CMK (cell line): ENCODE data around the gene KCNV2.
"Not testable (repeated sequence)": the region's sequence is repeated elsewhere in the genome, so short reads cannot be mapped to it uniquely, and the experiment has no call there.

Experiments
- DNase-seq: peaks from one replicate; pipeline ENCODE4 v3.0.0-alpha.2; 2010; ENCODE audit warnings: low read depth

Gene KCNV2

DNA sequence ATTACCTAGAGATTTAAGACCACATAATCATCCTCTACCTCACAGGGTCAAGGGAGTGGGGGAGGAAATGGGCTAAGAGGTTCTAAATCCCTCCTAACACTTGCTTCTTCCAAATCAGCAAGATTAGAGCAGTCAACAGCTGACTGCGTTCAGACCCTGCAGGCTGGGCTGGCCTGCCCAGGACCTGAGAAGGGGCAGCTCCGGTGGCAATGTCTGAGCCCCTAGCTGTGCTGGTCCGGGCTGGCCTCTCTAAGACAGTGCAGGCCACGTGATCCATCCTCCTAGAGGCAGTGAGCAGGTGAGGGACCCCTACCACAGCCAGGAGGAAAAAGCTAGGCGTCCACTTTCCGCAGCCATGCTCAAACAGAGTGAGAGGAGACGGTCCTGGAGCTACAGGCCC is at the start of gene KCNV2:
Gene KCNV2 (plus strand): TSS at position 126 of the 400 bp plus-strand sequence. CDS start 230 bp downstream, at position 356.
- no peak for DNase-seq

DNA sequence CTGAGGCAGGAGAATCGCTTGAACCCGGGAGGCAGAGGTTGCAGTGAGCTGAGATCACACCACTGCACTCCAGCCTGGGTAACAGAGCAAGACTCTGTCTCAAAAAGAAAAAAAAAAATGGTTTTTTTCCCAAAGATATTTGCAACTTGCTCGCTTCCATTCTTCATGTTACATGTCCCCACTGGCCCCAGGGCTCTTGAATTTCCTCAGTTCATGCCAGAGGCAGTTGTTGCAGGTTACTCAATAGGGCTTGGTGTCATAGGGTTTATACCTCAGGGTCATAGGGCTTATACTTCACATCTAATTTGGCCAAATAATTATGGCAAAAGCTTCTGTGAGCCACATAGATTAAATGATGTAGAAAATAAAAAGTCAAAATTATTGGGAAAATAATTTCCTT is 44.1 kb upstream of the KCNV2 start:
- DNase-seq: no peak

DNA sequence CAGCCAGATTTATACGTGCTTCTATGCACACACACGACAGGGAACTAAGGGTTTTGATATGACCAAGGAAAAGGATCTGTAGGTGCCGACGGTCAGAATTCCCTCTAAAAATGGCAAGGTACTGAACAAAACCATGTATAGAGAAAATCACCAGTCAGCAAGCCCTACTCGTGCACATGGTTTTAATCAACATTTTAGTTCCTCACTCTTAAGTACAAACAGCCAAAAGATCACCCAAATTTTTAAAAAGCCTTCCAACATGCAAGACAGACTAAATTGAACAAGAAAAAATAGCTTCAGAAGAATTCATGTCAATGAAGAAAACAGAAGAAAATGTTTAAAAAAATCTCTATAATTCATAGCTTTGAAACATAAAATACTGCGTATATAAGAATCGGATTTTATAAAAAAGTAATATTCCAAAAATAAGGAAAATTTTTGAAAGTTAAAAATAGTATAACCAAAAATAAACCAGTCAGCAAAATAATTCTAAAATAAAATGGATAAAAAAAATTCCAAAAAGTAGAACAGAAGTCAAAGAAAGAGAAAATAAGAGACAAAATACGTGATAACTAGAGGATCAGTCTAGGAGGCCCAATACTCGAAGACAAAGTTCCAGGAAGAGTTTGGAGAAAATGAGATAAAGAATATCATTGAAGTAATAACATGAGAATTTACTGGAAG is 43.0 kb upstream of the KCNV2 start:
- DNase-seq: no peak

DNA sequence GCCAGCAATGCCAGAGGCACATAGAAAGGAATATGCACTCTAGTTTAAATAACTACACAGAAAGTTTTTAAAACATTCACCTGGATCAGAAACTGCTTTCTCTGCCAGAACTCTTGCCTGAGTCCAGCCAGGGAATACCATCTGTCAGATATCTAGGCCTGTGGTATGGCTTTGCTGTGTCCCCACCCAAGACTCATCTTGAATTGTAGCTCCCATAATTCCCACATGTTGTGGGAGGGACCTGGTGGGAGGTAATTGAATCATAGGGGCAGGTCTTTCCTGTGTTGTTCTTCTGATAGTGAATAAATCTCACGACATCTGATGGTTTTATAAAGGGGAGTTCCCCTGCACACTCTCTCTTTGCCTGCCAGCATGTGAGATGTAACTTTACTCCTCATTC is 41.5 kb upstream of the KCNV2 start:
- no peak for DNase-seq

DNA sequence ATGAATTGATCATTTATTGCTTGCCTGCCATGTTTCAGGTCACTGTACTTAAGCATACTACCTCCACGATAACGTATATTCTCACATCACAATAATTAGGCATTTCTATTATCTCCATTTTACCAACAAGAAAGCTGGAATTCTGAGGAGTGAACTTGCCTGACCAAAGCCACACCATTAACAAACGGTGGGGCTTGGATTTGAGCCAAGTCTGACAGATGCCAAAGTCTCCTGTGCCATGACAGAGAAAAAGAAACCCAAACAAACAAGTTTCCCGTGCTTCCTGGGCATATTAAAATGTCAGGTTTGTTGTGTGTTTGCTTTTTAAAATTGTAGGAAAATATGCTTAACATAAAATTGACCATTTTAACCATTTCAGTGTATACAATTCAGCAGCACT is 40.8 kb upstream of the KCNV2 start:
- DNase-seq: no peak

DNA sequence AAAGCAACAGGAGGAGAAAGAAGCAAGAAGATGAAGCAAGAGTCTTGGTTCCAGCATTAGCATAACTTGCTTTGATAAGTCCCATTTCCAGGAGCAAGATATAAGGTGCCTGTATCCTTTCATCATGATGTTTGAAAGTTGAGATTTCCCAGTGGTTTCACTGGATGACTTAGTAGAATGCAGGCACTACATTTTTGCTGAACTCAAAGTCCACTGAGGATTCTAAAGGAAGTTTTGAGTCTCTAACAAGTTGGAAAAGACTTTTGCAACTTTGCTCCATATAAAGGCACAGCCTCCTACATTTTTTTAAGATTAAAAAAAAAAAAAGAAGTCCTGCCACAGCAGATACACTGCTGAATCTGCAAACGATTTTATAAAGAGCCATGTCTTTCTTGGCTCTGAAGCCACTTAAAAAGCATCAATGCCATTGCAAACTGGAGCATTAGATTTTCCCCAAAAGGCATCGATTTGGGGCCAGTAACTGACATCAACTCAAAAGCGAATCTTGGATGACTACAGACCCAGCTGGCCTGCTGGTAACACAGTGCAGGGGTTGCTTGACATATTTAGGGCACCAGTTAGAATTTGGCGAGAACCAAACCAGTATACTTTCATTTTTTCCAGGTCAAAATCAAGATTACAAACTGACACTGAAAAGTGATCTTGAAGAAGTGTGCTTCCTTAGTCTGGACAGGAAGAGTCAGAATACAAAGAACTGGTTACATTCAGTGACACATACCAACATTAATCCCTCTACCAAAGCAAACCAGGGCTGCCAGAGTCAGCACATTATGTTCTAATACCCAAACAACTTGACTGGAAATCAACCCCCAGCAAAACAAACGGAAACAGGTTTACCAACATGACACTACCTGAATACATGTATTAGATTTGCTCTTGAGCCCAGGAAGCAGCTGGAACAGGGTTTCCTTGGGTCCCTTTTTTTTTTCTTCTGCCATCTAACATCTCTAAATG is 39.1 kb upstream of the KCNV2 start:
- no peak for DNase-seq

DNA sequence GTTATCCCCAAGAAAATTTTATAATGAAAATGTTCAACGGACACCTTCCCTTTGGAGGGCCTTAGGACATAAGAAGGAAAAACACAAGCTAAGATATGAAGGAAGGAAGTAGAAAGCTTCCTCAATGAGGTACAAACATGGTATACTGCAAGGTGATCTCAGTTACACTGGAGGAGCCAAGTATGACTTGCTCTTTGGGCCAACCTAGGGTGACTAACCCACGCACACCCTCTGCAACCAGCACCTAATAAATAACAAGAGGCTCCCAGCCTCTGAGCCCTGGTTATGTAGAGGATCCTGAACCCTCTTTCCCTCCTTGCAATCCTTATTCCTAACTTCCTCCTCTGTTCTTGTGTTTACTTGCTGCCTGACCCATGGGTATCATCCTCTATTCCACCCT is 38.3 kb upstream of the KCNV2 start:
- no peak for DNase-seq

DNA sequence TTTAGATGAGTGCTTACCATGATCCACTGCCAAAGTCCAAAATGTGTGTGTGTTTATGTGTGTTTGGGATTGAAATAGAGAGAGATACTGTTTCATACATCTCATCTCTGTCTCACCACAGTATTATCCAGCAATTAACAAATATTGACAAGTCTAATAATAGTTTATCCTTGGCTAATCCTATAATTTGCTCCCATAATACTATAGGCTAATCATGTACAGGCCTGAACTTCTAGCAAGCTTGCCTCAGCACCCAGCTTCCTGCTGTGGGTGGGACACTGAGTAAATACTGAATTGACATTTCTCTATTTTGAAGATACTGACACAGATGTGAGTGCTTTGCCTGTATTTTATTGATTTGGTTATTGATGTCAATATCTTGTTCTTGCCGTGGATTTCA is 35.3 kb upstream of the KCNV2 start:
- no peak for DNase-seq

DNA sequence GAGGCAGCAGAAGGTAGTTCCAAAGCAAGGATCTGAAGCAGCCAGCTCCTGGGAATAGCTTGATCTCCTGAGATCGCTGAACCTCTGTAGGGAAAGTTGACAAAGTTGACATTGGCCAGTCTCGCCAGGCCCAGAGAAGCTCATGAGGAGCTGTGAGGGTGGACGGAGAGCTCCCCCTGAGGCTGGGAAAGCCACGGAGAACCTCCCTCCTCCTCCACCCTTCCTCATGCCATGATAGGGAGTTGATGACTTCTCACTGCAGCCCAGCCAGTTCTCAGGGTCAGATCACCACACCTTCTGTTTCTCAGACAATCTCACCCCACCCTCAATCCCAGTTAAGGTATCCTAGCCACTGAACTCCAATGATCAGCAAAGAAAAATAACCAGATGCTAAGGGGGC is 30.4 kb upstream of the KCNV2 start:
- DNase-seq: no peak

DNA sequence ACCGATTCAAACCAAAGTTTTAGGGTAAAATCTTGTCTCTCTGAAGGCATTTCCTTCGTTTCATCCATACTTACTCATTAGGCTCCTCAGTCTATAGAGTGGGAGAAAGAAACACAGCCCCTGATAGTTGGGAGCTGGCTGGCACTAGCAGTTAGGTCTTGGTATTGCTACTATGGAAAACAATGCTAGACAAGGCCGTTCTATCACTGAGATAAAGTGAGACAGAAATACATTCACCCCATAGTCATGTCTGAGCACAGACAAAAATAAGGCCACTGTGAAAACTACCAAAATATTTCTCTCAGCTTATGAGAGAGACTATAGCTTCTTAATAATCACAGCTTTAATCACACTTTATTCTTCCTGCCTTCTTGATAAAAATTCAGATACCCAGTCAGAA is 28.7 kb upstream of the KCNV2 start:
- no peak for DNase-seq

DNA sequence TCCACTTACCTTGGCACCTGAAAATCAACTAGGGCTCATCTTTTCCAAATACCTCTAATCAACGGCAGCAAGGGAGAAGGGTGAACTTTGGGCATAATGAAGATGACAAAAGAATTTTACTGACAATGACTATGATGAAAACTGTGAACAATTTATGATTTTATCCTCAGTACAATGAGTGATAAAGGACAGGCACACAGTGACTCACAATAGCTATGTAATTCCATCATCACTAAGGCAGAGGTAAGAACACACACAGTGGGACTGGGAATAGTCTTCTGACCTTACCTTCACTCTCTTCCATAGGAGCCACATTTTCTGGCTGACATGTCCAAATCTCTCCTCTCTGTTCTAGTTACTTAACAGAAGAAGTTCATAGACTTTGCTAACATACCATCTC is 26.1 kb upstream of the KCNV2 start:
- DNase-seq: no peak

DNA sequence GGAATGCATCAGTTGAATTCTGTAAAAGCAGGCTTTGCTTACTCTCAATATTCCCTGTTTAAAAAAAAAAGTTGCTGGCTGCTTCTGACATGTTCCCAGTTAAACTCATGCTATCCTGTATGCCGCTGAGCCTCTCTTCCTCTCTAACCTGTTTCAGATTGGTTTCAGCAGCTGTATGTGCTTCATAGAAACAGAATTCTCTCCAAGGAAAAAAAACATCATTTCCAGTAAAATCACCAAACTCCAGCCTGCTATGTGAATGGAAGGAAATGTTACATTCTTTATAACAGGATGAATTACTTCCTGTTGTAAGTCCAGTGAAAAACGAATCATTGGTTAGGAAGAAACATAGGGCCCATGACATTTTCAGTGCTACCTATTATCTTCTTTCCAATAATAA is 25.7 kb upstream of the KCNV2 start:
- DNase-seq: no peak

DNA sequence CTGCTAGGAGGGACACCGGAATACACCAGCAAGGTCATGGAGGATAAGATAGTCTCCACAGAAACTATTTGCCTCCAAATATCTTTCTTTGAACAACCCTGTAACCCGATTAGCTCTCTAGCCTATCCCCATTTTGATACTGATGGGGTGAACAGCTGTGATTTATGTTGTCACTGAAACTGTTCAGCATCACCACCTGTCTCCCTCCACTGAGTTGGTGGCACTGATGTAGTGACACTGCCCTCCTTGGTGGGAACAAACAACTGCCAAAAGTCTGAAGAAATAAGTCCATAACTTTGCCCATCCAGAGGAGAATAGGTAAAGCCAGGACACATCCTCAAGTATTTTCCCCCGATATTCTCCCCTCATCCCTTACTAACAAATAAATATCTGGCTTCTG is 24.3 kb upstream of the KCNV2 start:
- DNase-seq: no peak

DNA sequence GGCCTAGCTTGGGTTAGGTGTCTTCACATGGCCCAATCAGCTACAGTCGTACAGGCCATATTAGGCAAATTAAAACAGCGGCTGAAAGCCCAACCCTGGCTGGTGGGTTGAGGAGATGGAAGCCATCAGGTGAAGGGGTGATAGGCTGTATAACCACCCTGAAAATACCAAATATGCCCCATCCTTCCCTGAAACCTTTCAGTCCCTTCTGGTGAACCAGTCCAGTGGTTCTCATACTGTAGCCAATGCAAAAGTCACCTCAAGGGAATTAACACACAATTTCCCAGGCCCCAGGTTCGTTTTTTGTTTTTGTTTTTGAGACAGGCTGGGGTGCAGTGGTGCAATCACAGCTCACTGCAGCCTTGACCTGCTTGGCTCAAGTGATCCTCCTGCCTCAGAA is 19.8 kb upstream of the KCNV2 start:
- no peak for DNase-seq

DNA sequence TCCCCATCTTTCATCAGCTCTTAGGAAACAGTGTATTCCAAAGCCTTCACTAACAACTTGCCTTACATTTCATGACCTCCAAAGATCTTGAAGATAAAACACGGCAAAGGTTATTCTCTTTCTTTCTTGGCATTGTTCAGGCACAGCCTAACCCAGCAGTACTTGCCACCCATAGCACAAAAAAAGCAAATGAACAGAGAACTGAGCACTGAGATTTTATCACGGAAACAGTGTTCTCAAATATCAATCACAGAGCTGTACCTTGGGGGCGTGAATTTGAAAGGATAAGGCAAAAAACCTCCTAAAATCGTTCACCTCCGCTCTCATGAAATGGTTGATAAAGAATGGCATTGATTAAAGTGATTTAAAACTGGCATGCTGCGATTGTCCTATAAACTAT is 16.9 kb upstream of the KCNV2 start:
- DNase-seq: no peak

DNA sequence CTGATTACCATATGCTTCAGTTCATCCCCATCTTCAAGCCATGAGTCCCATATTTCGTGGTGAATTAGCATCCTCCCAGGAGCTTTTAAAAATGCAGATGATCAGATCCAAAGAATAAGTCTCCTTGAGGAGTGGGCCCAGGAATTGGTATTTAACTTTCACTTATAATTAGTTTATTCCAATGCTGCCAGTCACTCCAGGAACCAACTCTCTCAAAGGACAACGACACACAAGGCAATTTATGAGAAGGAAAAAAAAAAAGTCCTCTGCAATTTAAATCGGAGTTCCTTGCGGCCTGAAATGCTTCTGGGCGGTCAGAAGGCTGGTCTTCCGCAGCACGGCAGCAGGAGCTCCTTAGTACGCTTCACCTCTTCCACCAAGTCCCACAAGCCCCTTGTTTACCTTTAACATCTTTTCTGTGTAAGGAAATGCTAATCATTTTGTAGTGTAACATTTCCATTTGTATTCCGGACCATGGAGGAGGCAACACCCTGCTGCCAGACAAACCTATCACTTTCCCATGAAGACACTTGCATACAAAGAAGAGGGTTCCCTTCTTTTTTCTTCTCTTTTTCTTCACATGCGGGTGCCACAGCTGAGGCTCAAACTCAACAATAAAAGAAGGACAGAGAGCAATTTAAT is 16.3 kb upstream of the KCNV2 start:
- no peak for DNase-seq

DNA sequence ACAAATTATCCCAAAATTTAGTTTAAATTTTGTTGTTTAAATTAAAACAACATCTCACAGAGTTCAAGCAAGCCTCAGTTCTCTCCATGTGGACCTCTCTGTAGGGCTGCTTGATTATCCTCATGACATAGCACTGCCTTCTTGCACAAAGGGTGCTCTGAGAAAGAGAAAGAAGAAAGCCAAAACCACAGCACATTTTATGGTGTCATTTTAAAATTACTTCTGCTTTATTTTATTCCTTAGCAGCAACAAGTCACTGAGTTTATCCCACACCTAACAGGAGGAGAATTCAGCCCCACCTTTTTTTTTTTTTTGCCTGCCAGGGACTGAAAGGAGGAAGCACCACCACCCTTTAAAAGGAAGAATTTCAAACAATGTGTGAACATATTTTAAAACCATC is 12.8 kb upstream of the KCNV2 start:
- DNase-seq: no peak

DNA sequence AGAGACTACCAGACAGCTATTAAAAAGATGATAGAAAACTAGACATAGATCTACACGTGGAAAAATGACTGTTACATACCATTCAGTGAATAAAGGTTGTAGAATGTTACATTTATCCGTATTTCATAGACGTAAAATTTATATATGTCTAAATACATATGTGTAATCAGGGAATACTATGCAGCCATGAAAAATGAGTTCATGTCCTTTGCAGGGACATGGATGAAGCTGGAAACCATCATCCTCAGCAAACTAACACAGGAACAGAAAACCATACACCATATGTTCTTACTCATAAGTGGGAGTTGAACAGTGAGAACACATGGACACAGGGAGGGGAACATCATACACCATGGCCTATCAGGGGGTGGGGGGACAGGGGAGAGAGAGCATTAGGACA is 10.1 kb upstream of the KCNV2 start:
- not testable (repeated sequence) for DNase-seq

DNA sequence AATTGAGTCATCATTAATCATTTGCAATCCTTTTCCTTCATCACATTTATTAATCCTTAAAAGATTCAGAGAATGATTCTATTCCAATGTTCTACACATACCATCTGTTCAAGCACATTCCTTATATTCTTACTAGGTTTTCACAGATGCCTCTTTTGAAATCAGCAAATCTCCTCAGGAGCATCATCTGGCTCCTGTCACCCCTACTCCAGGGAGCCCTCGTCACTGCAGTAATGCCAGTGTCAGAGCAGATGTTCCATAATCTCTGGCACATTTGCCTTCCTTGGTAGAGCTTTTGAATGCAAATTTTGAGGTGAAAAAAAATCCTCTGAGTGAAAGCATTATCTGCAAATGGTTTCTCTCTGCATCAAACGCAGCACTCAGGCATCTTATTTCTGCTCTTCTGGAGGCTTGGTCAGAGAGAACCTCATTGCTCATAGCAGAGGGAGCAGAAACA is 7.6 kb upstream of the KCNV2 start:
- DNase-seq: no peak

DNA sequence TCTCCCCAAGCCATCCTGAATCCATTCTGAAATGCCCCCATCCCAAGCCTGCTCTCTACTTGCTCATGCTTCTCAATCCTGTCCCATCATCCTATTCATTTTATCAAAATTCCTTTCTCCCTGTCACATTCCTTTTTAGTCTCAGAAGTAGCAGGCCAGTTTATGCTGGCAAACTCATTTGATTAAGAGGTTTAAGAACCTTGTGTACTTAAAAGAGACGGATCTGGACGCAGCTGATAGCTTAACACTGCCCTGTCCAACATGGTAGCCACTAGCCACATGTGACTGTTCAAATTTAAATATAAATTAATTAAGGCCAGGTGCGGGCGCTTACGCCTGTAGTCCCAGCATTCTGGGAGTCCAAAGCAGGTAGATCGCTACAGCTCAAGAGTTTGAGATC is 5.6 kb upstream of the KCNV2 start:
- DNase-seq: no peak

DNA sequence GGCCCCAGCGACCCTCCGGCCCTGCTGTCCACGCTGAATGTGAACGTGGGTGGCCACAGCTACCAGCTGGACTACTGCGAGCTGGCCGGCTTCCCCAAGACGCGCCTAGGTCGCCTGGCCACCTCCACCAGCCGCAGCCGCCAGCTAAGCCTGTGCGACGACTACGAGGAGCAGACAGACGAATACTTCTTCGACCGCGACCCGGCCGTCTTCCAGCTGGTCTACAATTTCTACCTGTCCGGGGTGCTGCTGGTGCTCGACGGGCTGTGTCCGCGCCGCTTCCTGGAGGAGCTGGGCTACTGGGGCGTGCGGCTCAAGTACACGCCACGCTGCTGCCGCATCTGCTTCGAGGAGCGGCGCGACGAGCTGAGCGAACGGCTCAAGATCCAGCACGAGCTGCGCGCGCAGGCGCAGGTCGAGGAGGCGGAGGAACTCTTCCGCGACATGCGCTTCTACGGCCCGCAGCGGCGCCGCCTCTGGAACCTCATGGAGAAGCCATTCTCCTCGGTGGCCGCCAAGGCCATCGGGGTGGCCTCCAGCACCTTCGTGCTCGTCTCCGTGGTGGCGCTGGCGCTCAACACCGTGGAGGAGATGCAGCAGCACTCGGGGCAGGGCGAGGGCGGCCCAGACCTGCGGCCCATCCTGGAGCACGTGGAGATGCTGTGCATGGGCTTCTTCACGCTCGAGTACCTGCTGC is 839 bp downstream of the KCNV2 start:
- no peak for DNase-seq

DNA sequence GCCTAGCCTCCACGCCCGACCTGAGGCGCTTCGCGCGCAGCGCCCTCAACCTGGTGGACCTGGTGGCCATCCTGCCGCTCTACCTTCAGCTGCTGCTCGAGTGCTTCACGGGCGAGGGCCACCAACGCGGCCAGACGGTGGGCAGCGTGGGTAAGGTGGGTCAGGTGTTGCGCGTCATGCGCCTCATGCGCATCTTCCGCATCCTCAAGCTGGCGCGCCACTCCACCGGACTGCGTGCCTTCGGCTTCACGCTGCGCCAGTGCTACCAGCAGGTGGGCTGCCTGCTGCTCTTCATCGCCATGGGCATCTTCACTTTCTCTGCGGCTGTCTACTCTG is 1.4 kb downstream of the KCNV2 start:
- DNase-seq: no peak
